Ishikawa (cell line): ENCODE measurements around the gene RIPK1.

Source experiments
- CREB1 ChIP-seq: IDR thresholded peaks from 2 replicates; pipeline ENCODE4 v1.6.1; 2012; ENCODE audit warnings: low read depth
- EGR1 ChIP-seq: IDR thresholded peaks from 2 replicates; pipeline ENCODE4 v1.6.1; 2012
- EP300 ChIP-seq: IDR thresholded peaks from 2 replicates; pipeline ENCODE4 v1.6.1; 2012; ENCODE audit warnings: borderline replicate concordance
- TAF1 ChIP-seq: IDR thresholded peaks from 2 replicates; pipeline ENCODE4 v1.6.1; 2012; ENCODE audit warnings: low read depth, mild to moderate bottlenecking
- TCF12 ChIP-seq: IDR thresholded peaks from 2 replicates; pipeline ENCODE4 v1.6.1; 2012; ENCODE audit warnings: low read depth
- YY1 ChIP-seq: IDR thresholded peaks from 2 replicates; pipeline ENCODE4 v1.6.1; 2012; ENCODE audit warnings: low read depth
- TF ChIP-seq, protein P1 (sequence below): IDR thresholded peaks from 2 replicates; pipeline ENCODE4 v1.6.1; 2012
- TF ChIP-seq, protein P2 (sequence below): IDR thresholded peaks from 2 replicates; pipeline ENCODE4 v1.6.1; 2012; ENCODE audit warnings: low read depth, mild to moderate bottlenecking

DNA sequence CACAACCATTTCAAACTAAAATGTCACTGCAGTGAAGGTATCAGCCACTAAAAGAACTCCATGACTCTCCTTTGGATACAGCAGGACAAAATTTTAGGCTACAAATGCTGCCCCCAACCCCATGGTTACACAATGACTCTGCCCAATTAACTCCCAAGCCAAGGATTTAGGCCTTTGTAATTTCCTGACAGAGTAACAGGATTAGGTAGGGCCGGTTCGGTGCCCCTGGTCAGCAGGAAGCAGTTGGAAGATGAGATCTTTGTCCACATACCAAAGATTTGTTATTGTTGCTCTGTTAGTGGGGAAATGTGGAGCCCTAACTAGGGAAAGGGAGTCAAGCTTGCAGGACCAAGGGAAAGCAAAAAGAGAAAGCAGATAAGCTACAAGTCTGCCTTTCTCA is 26.7 kb upstream of the RIPK1 start:
- TF ChIP-seq, protein P1, sequence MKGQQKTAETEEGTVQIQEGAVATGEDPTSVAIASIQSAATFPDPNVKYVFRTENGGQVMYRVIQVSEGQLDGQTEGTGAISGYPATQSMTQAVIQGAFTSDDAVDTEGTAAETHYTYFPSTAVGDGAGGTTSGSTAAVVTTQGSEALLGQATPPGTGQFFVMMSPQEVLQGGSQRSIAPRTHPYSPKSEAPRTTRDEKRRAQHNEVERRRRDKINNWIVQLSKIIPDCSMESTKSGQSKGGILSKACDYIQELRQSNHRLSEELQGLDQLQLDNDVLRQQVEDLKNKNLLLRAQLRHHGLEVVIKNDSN: no peak
- TF ChIP-seq YY1 (no peak), EGR1 (no peak), CREB1 (no peak), TAF1 (no peak), TCF12 (no peak), EP300 (no peak)
- TF ChIP-seq, protein P2, sequence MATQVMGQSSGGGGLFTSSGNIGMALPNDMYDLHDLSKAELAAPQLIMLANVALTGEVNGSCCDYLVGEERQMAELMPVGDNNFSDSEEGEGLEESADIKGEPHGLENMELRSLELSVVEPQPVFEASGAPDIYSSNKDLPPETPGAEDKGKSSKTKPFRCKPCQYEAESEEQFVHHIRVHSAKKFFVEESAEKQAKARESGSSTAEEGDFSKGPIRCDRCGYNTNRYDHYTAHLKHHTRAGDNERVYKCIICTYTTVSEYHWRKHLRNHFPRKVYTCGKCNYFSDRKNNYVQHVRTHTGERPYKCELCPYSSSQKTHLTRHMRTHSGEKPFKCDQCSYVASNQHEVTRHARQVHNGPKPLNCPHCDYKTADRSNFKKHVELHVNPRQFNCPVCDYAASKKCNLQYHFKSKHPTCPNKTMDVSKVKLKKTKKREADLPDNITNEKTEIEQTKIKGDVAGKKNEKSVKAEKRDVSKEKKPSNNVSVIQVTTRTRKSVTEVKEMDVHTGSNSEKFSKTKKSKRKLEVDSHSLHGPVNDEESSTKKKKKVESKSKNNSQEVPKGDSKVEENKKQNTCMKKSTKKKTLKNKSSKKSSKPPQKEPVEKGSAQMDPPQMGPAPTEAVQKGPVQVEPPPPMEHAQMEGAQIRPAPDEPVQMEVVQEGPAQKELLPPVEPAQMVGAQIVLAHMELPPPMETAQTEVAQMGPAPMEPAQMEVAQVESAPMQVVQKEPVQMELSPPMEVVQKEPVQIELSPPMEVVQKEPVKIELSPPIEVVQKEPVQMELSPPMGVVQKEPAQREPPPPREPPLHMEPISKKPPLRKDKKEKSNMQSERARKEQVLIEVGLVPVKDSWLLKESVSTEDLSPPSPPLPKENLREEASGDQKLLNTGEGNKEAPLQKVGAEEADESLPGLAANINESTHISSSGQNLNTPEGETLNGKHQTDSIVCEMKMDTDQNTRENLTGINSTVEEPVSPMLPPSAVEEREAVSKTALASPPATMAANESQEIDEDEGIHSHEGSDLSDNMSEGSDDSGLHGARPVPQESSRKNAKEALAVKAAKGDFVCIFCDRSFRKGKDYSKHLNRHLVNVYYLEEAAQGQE: no peak
